EL (cell line): Measurements from ENCODE around the gene GJD3.

Source experiments
- DNase-seq: peaks from one replicate; pipeline ENCODE4 v3.0.0-alpha.2; 2016

GJD3 gene

GRCh38 chr17:40320756-40321523, 43.6 kb downstream of the GJD3 start:
- DNase-seq = no peak

- no peak for DNase-seq
Observed at GRCh38 chr17:40319651-40320540, 44.6 kb downstream of the GJD3 start.

GRCh38 chr17:40318830-40319391, 45.6 kb downstream of the GJD3 start:
- DNase-seq = no peak

GRCh38 chr17:40317880-40318829, 46.4 kb downstream of the GJD3 start:
- DNase-seq = peak; percentile 98

- peak; percentile 84 for DNase-seq
Observed at GRCh38 chr17:40317345-40317873, 47.1 kb downstream of the GJD3 start.

- peak; percentile 90 for DNase-seq
Observed at GRCh38 chr17:40316571-40317344, 47.8 kb downstream of the GJD3 start.

GRCh38 chr17:40315678-40316570, 48.6 kb downstream of the GJD3 start:
- DNase-seq = no peak

GRCh38 chr17:40315206-40315605, 49.3 kb downstream of the GJD3 start:
- DNase-seq = no peak

GRCh38 chr17:40314584-40314956, 50.0 kb downstream of the GJD3 start:
- peak; percentile 97 for DNase-seq

GRCh38 chr17:40313668-40314583, 50.6 kb downstream of the GJD3 start:
- DNase-seq = no peak
